Ectodermal cell (in vitro differentiated cells): ENCODE measurements around the gene MEG3.

ENCODE experiments used
- H3K27ac ChIP-seq: 2 replicates; pipeline ENCODE4 v1.7.0; 2013; ENCODE audit warnings: mild to moderate bottlenecking, low read depth, low read length; ENCODE audit not compliant: insufficient read depth, poor library complexity, severe bottlenecking
- H3K27me3 ChIP-seq: 2 replicates; pipeline ENCODE4 v1.7.0; 2013; ENCODE audit warnings: mild to moderate bottlenecking, low read length; ENCODE audit not compliant: insufficient read depth, control insufficient read depth, poor library complexity, severe bottlenecking
- H3K36me3 ChIP-seq: one replicate; pipeline ENCODE4 v1.7.0; 2013; ENCODE audit warnings: low read length; ENCODE audit not compliant: control insufficient read depth, insufficient read depth
- H3K4me1 ChIP-seq: one replicate; pipeline ENCODE4 v1.7.0; 2013; ENCODE audit warnings: low read length; ENCODE audit not compliant: control insufficient read depth, insufficient read depth
- H3K4me3 ChIP-seq: 2 replicates; pipeline ENCODE4 v1.7.0; 2013; ENCODE audit warnings: low read depth, low read length, control low read depth; ENCODE audit not compliant: insufficient read depth
- H3K9me3 ChIP-seq: 2 replicates; pipeline ENCODE4 v1.7.0; 2013; ENCODE audit warnings: mild to moderate bottlenecking, low read length, moderate library complexity; ENCODE audit not compliant: control insufficient read depth
- WGBS, 2 experiments: methylation state at CpG; one replicate each; pipeline ENCODE4 v1.1.7; 2013; ENCODE audit warnings: missing lambda C conversion rate in 2 of 2; 5-methylcytosine and 5-hydroxymethylcytosine counted together

MEG3 gene

DNA sequence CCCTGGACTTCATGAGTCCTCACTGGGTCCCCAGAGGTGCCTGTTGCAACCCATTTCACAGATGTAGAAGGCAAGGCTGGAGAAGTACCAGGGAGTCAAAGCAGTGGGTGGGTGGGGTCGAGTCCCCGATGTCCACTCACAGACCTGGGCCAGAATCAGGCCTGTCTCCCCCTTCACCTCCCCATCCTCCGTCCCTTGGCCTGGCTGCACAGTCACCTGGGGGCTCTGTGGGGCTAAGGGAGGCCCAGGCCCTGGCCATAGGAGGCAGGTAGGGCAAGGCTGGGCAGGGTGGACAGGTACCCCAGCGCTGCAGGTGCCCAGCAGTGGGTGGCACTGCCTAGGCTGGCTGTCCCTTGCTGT is 48.1 kb downstream of the MEG3 start:
- 91 to 96% methylated on average over 4 of the region's 4 CpGs for WGBS, 2 experiments
- Histone ChIP-seq H3K9me3 (no peaks in the 10 kb centered on the region), H3K4me3 (no peak overlapping the region), H3K27ac (no peak overlapping the region), H3K27me3 (no peaks in the 10 kb centered on the region), H3K36me3 (no peaks in the 10 kb centered on the region), H3K4me1 (no peaks in the 10 kb centered on the region)

DNA sequence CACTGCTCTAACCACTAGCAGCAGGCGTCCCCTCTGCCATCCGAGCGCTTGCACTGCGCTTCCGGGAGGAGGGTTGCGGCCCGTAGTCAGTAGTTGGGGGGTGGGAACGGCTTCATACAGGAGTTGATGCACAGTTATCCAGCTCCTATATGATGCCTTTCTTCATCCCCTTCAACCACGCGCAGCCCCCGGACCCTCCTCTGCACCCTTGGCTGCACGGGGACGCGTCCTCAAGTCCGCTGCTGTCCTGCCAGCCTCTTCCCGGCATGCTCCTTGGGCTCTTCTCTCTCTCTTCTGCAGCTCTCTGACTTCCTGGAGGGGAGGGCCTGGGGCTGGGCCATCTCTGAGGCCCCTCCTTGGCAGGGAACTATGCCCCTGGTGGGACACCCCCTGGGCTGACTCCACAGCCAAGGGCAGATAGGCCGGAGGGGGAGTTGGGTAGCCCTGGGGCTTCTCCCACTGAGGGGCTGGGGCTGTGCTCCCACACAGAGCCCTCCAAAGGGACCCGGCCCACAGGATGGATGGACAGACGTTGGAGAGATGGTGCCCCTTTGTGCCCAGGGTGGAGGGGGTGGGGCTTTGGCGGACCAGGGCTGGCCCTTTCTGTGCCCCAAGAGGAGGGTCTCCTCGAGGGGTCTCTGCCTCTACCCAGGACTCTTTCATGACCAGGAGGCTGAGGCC is 48.6 kb downstream of the MEG3 start:
- no peaks in the 10 kb centered on the region for H3K36me3 ChIP-seq
- WGBS, 2 experiments = 88 to 89% methylated on average over 21 of the region's 21 CpGs
- no peaks in the 10 kb centered on the region for H3K27me3 ChIP-seq
- no peak overlapping the region for H3K27ac ChIP-seq
- no peak overlapping the region for H3K4me3 ChIP-seq
- no peaks in the 10 kb centered on the region for H3K4me1 ChIP-seq
- no peaks in the 10 kb centered on the region for H3K9me3 ChIP-seq

DNA sequence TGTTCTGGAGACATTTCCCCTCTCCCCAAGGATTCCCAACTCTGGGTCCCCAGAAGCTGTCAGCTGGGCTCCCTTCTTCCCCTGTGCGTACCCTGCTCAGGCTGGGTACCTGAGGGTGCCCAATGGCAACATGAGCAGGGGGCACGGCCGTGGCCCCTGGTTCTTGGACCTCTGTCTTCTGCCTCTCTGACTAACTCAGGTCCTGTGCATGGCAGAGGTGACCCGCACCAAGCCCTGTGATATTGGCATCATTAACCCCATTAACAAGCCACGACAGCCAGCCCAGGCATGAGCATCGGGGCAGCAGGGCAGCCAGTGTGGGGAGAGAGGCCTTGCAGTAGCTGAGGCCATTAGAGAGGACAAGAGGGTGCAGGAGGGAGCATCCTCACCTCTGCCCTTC is 49.2 kb downstream of the MEG3 start:
- Histone ChIP-seq H3K36me3 (no peaks in the 10 kb centered on the region), H3K27me3 (no peaks in the 10 kb centered on the region), H3K4me1 (no peaks in the 10 kb centered on the region), H3K27ac (no peak overlapping the region), H3K4me3 (no peak overlapping the region), H3K9me3 (no peaks in the 10 kb centered on the region)
- 96% methylated on average over 6 of the region's 6 CpGs for WGBS, 2 experiments

DNA sequence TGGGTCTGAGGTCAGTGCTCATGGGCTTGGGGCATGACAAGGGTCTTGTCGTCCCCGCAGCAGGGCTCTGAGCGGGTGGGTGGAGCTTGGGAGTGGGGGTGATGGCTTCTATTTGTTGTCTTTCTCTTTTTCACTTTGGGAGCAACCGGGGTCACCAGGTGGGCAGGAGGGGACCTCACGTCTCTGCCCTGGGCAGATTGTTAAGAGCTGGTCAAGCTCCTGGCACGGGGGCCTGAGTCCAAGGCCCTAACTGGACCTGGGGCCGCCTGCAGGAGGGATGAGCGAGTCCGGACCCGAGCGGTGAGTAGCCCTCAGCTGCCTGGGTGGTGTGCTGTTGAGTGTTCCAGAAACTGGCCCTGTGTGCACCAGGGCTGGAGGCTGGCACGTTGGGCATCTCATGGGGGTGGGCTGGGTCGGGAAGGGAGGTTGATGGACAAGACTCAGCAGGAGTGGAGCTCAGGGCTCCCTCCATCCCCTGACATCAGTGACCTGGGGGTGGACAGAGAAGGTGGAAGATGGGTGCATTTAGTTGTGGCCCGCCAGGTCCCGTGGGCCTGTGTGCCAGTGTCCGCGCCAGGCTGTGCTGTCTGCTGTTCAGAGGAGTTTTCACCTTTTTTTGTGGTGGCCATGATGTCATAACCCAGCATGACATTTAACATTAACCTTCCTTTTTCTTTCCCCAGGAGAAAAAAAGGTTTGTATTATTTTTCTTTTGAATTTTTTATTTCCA is 50.1 kb downstream of the MEG3 start:
- no peak overlapping the region for H3K4me3 ChIP-seq
- no peaks in the 10 kb centered on the region for H3K36me3 ChIP-seq
- H3K4me1 ChIP-seq = no peaks in the 10 kb centered on the region
- H3K9me3 ChIP-seq = no peaks in the 10 kb centered on the region
- 84 to 88% methylated on average over 17 of the region's 17 CpGs for WGBS, 2 experiments
- H3K27ac ChIP-seq = no peak overlapping the region
- no peaks in the 10 kb centered on the region for H3K27me3 ChIP-seq

DNA sequence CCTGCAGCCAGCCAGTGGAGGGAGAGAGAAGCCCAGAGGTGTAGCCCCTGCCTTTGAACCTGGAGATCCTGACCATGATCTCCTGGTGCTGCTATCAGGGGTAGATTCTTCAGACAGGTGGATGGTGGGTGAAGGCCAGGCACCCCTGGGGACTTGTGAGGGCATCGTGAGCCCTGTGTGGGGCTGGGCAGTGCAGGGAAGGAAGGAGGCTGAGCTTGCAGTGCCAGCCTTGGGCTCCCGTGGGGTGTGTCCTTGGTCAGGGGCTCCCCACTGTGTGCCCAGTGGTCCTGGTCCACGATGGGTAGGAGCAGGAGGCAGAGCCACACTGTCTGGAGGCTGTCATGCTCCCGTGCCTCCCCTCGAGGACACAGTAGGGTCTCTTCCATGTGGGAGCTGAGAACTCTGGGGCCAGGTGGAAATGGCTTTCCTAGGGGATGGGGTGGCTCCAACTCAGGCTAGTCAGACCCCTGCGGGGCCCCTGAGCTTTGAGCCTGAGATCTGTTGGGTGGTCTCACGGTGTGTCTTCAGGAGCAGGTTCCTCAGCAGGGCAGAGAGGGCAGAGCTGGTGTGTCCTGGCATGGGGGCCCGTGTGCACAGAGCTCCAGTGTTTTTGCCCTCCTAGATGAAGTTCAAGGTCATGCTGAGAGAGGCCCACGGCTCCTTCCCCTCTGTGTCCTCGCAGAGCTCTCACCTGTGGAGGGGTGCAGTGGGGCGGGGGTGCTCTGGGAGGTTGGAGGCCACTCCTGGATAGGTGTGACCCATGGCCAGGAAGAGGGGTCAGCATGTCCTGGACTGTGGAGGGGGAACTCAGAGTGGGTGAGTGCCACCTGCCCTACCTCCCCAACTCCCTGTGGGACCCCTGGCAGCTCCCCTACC is 52.6 kb downstream of the MEG3 start:
- Histone ChIP-seq H3K36me3 (no peaks in the 10 kb centered on the region), H3K27ac (no peak overlapping the region), H3K4me3 (no peak overlapping the region), H3K27me3 (no peaks in the 10 kb centered on the region), H3K9me3 (no peaks in the 10 kb centered on the region), H3K4me1 (no peaks in the 10 kb centered on the region)
- 93 to 96% methylated on average over 11 of the region's 11 CpGs for WGBS, 2 experiments

DNA sequence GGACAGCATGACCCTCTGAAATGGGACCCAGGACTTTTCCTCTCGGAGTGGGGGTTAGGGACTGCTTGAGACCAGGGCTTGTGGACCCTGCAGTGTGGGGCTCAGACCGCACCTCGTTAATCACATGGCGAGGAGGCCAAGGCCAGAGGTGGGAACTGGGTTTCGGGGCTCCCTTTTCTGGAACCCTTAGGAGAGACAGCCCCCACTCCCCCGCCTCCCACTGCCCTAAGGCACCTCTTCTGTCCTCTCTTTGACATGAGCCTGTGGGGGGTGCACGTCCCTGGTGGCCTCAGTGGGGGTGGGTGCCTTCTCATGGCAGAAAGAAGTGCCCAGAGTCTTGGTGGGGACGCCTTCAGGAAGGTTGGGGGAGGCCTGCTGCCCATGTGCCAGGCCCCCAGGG is 53.3 kb downstream of the MEG3 start:
- Histone ChIP-seq H3K9me3 (no peaks in the 10 kb centered on the region), H3K36me3 (no peaks in the 10 kb centered on the region), H3K27me3 (no peaks in the 10 kb centered on the region), H3K4me1 (no peaks in the 10 kb centered on the region), H3K27ac (no peak overlapping the region), H3K4me3 (no peak overlapping the region)
- 90 to 93% methylated on average over 8 of the region's 8 CpGs for WGBS, 2 experiments

DNA sequence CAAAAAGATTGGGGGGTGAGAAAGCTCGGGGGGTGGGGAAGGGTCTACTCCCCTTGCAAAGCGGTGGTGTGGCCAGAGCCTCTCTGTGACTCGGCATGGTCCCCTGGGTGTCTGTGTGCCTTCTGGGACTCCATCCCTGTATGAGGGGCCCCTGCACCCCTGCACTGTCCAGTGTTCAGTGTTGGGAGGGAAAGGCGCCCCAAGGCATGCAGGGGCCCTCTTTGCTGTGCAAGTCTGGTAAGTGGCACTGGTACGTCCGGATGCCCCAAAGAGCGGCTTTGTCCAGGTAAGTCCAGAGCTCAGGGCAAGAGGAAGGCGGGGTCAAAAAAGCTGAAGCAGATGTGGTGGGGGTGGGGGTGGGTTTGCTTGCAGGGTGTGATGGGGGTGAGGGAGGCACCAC is 53.9 kb downstream of the MEG3 start:
- 94 to 96% methylated on average over 8 of the region's 8 CpGs for WGBS, 2 experiments
- Histone ChIP-seq H3K4me3 (no peak overlapping the region), H3K9me3 (no peaks in the 10 kb centered on the region), H3K27ac (no peak overlapping the region), H3K36me3 (no peaks in the 10 kb centered on the region), H3K27me3 (no peaks in the 10 kb centered on the region), H3K4me1 (no peaks in the 10 kb centered on the region)

DNA sequence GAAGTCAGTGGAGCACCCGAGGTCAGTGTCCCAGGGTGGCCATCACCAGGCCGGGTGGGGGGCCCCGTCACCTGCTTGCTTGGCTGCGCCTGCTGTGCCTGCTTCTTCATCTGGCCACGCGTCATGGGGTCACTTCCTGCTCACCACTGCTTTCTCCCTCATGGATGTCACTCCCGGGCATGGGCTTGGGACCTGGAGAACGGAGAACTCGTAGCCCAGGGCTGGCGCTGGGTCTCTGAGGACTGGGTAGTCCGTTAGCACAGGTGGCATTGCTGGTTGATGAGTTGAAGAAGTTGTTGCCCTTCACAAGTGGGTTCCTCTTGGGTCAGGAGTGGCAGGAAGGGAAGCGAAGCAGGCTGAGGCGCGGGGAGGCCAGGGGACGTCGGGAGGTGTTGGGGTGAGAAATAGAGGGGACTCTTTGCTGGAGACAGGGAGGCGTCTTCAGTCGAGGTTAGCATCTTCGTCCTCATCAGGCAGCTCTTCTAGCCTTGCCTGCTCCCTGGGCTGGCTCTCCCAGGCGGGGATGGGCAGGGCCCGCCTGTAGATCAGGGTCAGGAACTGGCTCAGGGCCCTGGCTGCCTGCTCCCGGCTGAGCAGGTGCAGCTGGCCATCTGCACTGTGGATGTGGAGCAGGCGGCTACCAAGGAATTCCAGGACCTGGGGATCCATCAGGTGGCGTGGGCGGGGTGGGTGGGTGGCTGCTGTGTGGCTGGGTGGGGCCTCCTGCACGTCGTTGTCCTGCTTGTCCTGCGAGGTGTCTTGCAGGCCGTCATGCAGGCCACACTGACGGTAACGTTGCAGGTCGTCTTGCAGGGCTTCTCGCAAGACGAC is 54.6 kb downstream of the MEG3 start:
- Histone ChIP-seq H3K36me3 (no peaks in the 10 kb centered on the region), H3K9me3 (no peaks in the 10 kb centered on the region), H3K4me1 (no peaks in the 10 kb centered on the region), H3K27ac (no peak overlapping the region), H3K27me3 (no peaks in the 10 kb centered on the region), H3K4me3 (no peak overlapping the region)
- WGBS, 2 experiments = 96% methylated on average over 34 of the region's 34 CpGs

DNA sequence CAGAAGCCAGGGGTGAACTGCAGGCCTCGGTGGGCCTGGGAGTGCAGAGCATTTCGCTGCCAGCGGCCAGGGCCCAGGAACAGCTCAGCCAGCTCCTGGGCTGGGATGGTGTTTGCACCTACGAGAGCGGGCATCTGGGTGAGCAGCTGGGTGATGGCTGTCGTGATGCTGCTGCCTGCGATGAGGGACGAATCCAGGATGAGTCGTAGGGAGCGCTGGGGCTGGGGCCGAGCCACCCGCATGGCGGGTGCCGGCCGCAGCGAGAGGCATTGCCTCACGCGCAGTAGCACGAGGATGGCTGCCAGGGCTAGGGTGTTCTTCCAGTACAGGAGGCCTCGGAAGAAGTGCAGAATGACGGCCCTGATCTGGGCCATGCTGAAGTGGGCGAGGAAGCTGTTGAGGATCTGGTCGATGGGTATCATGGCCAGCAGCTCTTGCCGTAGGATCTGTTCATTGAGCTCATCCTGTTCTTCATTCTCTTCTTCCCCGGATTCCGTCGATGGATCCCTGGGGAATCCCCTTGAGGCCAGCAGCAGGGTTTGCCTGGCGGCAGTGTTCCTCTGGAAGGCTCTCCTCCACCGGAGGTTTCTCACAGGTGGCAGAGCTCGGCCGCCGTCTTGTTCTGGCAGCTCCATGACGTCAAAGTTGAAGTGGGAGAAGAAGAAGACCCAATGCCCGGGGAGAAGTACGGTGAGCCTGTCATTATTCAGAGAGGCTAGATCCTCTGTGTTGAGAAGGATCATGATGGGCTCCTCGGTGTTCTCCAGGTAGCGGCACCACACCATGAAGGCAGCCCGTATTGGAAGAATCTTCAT is 55.5 kb downstream of the MEG3 start:
- no peak overlapping the region for H3K4me3 ChIP-seq
- H3K36me3 ChIP-seq = no peaks in the 10 kb centered on the region
- 95 to 96% methylated on average over 38 of the region's 38 CpGs for WGBS, 2 experiments
- no peaks in the 10 kb centered on the region for H3K27me3 ChIP-seq
- no peaks in the 10 kb centered on the region for H3K9me3 ChIP-seq
- peaks cover 4% of the 10 kb centered on the region for H3K4me1 ChIP-seq
- no peak overlapping the region for H3K27ac ChIP-seq
